HS-5 (cell line): ENCODE measurements around the gene NCS1.
"Not testable (repeated sequence)": the region's sequence is repeated elsewhere in the genome, so short reads cannot be mapped to it uniquely, and the experiment has no call there.

ENCODE experiments used
- DNase-seq: peaks from one replicate; pipeline ENCODE4 v3.0.0-alpha.2; 2012; ENCODE audit warnings: low read depth

The NCS1 gene

DNA sequence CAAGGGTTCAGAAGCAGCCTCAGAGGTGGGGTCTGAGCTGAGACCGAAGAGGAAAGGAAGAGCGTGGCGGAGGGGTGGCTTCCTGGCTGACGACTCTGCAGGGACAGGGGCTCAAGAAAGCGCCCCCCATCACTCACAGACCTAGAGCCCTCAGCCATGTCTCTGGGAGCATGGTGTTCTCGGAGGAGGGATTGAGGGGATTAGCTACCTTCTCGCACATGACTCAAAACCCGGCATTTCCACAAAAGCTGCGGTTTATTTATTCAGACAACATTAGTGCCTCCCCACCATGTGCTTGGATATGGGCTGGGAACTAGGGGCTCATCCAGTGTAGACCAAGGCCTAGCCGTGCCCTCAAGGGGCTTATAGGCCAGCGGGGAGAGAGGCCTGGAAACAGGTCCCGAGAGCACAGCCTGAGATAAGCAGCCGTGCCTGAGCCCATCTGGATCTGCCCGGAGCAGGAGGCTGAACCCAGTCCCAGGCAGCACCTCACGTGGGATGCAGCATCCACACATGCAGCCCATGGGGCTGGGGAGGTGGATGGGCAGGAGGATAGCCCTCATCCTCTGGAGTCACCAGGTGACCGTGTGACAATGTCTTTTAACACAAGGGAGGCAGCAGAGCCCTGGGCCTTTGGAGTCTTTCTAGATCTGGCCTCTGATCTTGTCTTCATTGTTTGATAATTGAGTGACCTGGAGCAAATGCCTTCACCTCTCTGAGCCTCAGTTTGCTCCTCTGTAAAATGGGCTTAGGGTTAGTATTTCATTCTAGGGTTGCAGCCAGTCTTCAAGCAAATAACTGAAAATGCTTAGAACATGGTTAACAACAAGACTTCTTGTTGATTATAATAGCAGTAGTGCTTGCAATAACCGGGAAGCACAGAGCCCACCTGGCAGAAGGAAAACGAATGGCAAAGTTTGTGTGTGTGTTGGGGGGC lies 92.5 kb downstream of the NCS1 start:
- DNase-seq: no peak

DNA sequence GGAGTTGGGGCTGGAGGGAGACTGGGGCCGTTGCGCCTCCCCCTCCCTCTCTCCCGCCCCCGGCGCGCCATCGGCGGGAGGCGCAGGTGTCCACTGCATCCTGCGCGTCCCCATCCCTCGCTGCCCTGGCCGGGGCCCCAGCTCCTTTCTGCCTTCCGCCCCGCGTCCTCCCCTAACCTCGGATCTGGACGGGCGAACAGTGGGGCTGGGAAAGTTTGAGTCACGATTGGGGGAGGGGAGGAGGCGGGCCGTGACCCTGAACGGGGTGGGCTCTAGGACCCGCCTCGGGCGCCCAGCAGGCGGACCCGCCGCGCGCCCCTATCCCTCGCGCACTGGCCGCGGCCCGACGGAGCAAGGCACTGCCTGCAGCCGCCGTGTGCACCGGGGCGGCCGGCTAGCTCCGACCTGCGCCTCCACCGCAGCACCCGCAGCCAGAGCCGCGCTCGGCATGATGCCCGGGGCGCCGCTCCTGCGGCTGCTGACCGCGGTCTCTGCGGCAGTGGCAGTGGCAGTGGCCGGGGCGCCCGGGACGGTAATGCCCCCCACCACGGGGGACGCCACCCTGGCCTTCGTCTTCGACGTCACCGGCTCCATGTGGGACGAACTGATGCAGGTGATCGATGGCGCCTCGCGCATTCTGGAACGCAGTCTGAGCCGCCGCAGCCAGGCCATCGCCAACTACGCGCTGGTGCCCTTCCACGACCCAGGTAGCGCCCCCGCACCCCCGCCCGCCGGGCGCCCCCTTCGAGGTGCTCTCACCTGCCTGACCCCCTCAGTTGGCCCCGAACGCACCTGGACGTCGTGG lies 93.4 kb downstream of the NCS1 start, which contains the start of gene HMCN2:
Gene HMCN2 (plus strand): TSS at position 330 of the 805 bp plus-strand sequence. CDS start 119 bp downstream, at position 449.
- DNase-seq: no peak

DNA sequence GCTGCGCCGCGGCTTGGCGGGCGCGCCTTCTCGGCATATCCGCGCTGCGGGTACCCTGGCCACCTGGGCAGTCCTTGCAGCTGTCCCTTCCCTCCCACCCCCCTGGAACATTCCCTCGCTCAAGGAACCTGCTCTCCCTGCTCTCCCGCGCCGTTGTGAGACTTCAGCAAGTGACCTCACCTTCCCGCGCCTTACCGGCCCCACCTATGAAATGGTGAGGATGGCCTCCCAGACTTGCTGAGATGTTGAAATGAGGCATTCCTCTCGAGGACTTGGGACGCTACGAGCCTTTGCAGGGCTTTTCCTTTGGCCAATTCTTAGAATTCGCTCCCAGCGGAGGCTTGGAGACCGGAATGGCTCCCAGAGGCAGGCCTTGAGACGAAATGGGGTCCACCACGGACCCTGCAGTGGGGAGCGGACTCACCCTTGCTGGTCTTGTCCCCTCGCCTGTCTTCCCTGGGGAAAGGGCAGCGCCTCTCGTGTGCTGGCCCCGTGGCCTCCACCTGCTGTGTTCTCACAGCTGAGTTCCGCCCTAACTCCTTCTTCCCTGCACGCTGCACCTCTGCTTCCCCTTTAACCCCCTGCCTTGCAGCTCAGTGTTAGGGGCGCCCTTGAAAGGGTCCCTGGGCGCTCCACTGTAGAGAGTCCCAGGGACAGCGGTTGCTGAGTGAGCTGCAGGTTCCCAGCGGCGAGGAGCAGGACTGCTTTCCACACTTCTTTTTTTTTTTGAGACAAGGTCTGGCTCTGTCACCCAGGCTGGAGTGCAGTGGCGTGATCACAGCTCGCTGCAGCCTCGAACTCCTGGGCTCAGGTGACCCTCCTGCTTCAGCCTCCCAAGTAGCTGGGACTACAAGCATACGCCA lies 94.3 kb downstream of the NCS1 start:
- no peak for DNase-seq

DNA sequence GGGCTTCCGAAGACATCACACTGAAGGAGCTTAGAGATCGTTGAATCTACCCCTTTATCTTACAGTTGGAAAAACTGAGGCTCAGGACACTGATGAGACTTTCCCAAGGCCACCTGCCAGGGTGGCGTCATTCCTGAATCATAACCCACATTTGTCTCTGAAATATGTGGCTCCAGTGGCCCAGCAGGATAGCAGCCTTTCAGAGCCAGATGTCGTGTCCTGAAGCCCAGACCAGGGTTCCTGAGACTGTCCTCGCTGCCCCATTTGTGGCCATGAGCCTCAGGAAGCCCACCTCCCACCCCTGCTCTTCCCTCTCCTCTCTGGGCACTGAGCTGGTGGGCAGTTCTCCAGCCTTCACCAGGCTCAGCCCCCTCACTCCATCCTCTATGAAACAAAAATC lies 95.7 kb downstream of the NCS1 start:
- DNase-seq: no peak

DNA sequence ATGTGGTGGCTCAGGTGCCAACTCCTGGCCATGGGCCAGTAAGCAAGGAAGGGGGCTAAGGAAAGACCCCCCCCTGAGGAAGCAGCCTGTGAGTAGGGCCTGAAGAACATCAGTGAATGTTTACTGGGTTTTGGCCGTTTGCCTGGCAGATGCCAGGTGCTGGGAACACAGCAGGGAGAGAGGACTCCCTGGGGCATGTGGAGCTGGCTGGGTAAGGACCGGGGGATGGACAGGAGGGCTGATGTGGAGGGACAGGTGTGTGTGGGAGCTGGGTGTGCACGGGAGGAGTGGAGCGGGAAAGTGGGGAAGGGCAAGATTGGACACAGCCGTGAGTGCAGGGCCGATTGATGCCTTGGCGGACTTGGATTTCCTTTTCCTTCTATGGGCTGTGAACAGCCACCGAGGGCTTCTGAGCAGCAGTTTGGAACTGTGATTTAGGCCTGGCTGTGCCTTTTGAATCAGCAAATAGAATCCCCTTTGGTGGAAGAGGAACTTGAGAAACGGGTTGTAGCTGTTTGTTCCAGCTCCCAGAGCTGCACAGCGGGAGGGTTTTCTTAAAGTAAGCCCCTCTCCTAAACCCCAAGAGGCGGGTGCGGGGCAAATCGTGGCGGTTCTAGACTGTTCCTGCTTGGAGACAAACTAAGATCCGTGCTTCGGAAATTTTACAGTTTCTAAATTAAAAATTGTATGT lies 96.5 kb downstream of the NCS1 start:
- no peak for DNase-seq

DNA sequence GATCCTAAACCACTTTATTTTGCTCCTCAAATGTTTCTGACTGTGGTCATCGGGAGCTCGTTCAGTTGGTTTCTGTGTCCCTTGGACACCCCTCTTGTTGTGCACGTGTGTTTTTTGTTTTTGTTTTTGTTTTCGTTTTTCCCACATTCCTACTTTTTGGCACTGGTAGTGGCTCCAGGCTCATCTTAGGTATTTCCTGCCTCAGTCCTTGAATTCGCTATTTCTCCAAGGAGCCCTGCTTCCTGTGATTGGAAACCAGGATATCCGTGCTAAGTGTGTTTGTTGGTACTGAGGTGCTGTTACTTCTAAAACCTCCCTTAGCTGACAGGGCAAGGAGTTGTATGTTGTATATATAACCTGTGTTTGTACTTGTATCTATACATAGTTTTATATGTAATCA lies 99.3 kb downstream of the NCS1 start:
- no peak for DNase-seq

DNA sequence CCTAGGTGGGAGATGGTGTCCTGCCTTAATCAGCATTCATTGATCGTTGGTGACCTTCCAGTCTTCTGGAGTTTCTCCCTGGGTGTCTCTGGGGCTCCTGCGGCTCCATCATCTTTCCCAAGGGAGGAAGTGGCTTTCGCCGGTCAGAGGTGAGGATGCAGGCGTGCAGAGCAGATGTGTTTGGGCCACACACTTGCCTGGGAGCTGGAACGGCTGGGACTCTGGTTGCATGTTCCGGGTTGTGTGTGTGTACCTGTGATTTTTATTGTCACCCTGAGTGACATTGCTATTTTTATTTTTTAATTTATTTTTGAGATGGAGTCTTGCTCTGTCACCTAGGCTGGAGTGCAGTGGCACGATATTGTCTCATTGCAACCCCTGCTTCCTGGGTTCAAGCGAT lies 103.0 kb downstream of the NCS1 start:
- DNase-seq: no peak

DNA sequence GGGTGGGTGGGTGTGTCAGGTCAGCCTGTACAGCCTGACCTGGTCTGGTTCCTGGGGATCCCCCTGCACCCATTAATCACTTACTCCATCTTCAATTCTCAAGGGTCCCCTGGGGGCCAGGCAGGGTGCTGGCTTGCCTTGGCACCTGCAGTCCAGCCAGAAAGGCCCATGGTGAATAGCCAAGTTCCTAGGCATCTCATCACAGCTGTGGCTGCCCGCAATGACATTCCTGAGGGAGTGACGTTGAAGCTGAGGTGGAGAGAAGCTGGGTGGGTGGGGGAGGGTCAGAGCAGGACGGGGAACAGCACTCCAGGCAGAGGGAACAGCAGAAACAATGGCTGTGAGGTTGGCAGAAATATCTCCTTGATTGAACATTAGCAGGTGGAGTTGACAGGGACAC lies 103.9 kb downstream of the NCS1 start:
- DNase-seq: no peak

DNA sequence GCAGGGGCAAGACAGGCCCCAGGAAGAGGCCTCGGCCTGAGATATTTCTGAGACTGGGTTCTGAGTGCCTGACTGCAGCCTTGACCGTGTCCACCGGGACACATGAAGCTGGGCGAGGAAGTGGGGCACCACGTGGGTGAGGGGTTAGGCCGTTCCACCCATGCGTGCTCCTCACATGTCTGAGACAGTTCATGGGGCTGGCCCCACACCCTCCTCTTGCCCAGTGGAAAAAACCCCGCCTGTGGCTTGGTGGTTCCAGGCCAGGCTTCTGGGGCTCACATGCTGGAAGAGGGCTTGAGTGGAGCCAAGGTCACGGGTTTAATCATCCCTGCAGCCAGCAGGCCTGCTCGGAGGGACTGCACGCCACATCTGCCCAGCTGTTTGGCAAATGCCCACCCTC lies 104.8 kb downstream of the NCS1 start:
- no peak for DNase-seq

DNA sequence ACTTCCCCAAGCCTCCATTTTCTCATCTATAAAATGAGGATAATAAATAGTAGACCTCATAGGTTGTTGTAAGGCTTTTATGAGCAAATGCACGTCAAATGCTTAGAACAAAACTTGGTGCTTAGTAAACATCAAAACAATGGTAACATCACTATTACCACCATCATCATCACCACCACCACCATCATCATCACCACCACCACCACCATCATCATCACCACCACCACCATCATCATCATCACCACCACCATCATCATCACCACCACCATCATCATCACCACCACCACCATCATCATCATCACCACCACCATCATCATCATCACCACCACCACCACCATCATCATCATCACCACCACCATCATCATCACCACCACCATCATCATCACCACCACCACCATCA lies 105.3 kb downstream of the NCS1 start:
- DNase-seq: not testable (repeated sequence)

DNA sequence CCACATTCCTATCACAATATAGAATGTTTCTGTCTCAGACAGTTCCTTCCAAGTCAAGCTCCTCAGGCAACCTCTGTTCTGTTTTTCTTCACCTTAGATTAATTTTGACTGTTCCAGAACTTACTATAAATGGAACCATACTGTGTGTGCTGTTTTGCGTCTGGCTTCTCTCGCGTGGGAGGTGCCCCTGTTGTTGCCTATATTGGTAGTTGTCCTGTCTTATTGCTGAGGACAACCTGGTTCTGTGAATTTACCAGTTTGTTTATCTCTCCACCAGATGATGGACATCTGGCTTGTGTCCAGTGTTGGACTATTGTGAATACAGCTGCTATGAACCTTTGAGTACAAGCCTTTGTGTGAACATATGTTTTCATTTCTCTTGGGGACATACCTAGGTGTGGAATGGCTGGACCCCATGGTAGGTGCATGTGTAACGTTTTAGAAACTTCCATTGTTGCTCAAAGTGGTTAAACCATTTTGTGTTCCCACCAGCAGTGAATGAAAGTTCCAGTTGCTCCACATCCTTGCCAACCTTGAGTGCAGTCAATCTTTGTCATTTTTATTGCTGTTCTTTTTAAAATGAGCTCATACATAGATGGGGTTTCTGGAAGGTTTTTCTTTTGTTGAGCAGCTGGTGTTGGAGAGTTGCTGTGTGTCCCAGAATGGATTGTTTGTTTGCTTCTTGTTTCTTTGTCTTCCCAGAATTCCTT lies 111.5 kb downstream of the NCS1 start:
- DNase-seq: no peak

DNA sequence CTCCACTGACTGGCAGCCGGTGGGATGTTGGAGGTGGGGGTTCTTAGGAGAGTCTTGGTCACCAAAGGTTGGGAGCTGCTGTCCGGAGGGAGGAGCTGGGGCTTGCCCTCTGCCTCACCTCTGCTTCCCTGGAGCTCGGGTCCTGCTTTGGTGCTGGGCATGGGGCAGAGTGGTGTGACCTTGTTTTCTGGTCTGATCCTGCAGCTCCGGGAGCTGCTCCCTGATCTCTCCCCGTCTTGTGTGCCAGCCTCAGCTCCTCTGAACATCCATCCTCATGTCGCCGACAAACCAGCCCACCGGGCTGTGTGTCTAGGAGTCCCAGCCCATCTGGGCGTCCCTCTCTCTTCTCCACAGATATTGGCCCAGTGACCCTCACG lies 112.0 kb downstream of the NCS1 start:
- no peak for DNase-seq

DNA sequence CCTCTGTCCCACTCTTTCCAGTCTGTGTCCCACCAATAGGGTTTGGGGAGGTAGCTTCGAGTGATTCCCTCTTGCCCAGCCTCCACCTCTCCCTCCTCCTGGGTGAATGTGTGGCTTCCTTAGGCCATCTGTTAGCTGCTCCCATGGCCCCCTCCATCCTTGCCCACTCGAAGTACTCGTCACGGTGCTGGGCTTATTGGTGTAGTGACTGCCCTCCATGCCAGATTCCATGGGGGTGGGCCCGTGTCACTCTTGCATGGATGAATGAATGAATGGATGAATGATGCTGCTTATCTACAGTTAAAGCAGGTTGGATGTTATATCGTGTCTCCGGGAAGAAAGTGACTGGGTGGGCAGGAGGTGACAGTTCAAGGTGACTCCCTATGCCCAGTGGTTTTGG lies 112.5 kb downstream of the NCS1 start:
- DNase-seq: no peak

DNA sequence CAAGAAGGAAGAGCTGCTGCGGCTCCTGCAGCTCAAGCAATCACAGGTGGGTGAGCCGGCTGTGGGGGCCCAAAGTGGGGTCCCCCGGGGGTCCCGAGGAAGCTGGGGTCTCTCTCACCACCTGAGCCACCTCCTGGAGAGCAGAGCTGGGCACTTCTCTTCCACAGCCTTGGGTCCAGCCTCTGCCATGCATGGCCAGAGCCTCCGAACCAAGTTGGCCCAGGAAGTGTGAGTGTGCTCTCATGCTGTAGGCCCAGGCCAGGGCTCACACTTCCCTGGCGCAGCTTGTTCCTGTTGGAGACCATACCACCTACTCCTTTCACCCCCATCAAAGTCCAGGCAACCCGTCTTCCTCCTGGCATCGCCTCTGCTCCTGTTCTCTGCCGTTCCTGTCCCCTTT lies 113.1 kb downstream of the NCS1 start:
- no peak for DNase-seq

DNA sequence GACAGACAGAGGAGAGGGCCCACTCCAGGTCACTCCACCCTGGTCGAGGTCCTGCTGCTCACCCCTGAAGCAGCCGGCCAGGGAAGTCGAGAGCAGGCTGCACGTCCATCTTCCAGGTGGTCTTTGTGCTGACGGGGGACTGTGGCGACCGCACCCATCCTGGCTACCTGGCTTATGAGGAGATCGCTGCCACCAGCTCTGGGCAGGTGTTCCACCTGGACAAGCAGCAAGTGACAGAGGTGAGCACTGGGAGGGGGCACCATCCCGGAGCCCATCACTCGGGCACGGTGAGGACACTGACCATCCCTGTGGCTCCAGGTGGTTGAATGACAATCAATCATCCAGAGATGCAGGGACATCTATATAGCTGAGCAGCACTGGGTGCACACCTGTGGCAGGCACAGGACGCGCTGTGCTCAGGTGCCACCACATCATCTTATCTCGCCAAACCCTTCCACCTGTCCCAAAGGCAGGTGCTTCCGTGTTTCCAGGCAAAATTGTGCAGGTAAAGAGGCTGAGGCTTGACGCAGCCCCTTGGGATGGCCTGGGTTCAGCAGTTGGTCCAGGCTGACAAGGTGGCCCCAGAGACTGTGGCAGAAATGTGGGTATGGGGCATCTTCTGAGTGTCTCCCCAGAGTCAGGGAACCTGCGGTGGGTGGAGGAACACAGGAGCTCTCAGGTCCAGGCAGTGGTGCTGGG lies 114.0 kb downstream of the NCS1 start:
- no peak for DNase-seq
